NCI-H460 (cell line): ENCODE measurements around the gene PRR14. TPM values are rescaled to one million over a fixed set of nuclear protein-coding genes. Genes with fewer than 3 reads are reported as not detected.
A peak's percentile ranks its signal among the peaks of the same experiment; 100 is the strongest.

Experiments
- DNase-seq: peaks from one replicate; pipeline ENCODE4 v3.0.0-alpha.2; 2016; ENCODE audit warnings: low read depth; ENCODE audit errors: extremely low read depth
- polyA plus RNA-seq: library from polyadenylated mRNA; depleted of rRNA; stranded (reverse); fragments of >200 nt; gene quantifications from 2 replicates; pipeline ENCODE4 v1.2.3, GENCODE V29; 2014; cell fraction: nucleus; rRNA removed
- total RNA-seq: library from RNA; depleted of rRNA; stranded (reverse); fragments of >200 nt; shearing (Covaris generic); gene quantifications from 2 replicates; pipeline ENCODE4 v1.2.3, GENCODE V29; 2014; rRNA removed

PRR14 gene
- 13.0 and 15.7 TPM in 2 replicates for total RNA-seq
- 25.6 and 32.9 TPM in 2 replicates for polyA plus RNA-seq

- DNase-seq: peak; percentile 99
Measured at GRCh38 chr16:30650369-30651123, at the start of gene PRR14. PRR14 (plus strand) TSS chr16:30650960; CDS start chr16:30651646, 686 bp downstream.

- DNase-seq: no peak
Measured at GRCh38 chr16:30601966-30602365, 48.8 kb upstream of the PRR14 start.

DNA sequence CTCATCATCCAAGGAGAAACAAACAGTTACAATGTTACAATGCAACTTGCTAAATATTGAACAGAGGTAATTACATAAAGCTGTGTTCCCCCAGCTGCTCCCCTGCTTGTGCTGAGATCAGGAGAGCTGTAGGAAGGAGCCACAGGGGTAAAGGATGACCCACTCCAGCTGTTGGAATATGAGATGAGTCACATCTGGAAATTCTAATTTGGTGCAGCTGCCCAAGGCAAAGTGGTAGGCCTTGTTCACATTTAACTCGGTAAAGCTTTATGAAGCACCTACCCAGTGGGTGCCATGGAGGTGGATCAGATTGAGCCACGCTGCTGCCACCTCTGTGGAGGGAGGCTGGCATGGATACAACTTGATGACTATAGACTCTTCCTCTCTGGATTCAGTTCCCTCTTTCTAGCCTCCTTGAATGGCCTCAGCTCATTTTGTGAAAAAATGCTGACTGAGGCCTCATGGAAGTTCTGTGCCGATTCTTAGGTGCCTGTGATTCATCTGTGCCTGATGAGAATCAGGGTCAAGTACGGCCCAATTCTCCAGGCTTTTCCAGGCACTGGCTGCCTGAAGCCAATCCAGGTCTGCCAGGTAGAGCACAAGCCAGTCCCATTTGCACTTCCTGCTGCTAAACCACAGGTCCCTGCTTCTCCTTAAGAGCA is 48.0 kb upstream of the PRR14 start:
- DNase-seq: no peak

DNA sequence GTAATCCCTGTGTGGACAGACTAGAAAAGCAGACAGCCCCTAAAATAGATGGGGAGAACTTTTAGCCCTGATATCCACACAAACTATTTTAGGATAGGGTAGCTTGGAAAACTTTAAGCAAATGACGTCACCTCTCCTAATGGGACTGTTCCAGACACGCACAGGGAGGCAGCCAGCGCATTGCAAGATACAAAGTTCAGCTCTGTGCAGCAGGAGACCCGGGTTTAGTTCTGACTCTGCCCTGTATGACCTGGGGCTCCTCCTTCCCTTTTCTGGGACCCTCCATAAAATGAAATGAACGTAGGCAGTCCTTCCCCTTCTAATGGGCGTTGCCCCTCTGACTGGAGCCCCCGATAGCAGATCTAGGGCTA is 46.8 kb upstream of the PRR14 start:
- DNase-seq: no peak

DNA sequence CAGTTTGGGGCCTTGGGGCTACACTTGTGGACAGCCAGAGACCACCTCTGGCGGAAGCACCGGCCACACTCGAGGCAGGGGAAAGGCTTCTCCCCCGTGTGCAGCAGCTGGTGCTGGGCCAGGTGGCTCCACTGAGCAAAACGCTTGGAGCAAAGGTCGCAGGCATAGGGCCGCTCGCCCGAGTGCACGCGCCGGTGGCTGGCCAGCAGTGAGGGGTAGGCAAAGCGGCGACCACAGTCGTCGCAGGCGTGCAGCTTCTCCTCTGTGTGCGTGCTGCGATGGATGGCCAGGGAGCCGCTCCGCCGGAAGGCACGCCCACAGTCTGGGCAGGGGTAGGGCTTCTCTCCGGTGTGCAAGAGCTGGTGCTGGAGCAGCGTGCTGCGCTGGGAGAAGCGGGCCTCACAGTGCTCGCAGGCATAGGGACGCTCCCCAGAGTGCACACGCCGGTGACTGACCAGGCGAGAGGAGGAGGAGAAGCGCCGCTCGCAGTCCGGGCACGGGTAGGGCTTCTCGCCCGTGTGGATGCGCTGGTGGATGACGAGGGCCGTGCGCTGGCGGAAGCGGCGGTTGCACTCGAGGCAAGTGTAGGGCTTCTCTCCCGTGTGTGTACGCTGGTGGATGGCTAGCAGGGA is 46.3 kb upstream of the PRR14 start:
- DNase-seq: no peak

GRCh38 chr16:30605158-30605557 is 45.6 kb upstream of the PRR14 start:
- DNase-seq: no peak

GRCh38 chr16:30606004-30606403 is 44.8 kb upstream of the PRR14 start:
- DNase-seq: no peak

- no peak for DNase-seq
Measured at GRCh38 chr16:30609002-30609925, 41.5 kb upstream of the PRR14 start.

GRCh38 chr16:30609926-30610839 is 40.6 kb upstream of the PRR14 start, which contains the start of gene ZNF689:
ZNF689 (minus strand) TSS chr16:30610389; CDS start chr16:30610041, 348 bp downstream.
- peak; percentile 98 for DNase-seq

GRCh38 chr16:30615358-30616091 is 35.2 kb upstream of the PRR14 start:
- peak; percentile 13 for DNase-seq

DNA sequence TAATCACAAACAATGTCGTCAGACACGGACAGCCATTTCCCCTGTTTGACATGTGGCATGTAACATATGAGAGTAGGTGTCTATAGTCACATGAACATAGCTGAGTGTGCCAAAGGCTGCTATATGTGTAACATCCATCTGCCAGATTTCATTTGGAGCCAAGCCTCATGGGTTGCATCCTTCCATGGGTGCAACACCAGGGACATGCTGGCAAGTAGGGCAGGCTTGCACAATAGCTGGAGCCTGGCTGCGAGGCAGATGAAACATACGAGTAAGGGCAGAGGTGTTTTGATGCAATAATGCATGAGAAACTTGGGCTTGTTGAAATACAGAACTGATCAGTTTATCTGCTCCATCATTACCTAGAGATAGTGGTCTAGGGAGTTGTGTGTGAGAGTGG is 31.6 kb upstream of the PRR14 start:
- no peak for DNase-seq

DNA sequence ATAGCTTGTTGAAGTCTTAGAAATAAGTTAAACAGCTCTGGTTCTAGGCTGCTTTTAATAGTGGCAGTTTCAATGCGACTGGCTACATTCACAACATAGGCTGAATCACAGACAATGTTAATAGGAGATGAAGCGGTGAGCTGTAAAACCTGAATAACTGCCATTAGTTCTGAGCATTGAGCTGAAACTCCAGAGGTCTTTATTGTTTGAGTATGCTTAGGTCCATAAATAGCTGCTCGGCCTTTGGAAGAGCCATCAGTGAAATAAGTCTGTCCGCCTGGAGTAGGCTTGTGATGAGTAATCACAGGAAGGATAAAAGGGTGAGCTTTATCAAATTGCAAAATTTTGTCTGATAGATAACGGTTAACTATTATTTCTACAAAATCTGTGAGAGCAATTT is 31.1 kb upstream of the PRR14 start:
- no peak for DNase-seq

DNA sequence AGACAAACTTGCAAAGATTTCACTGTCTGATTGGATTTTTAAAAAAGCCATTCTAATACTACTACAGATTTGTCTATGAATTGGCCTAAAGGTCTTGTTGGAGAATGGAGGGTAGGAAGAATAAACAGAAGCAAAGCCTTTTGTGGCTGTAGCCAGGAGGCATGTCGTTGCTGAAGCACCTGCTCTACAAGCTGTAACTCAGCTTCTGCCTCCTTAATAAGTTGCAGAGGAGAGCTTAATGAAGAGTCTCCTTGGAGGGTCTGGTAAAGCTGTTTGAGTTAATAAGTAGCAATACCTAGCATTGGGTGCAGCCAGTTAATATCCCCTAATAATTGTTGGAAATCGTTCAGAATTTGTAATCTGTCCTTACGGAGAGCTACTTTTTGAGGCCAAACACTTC is 30.6 kb upstream of the PRR14 start:
- DNase-seq: no peak

DNA sequence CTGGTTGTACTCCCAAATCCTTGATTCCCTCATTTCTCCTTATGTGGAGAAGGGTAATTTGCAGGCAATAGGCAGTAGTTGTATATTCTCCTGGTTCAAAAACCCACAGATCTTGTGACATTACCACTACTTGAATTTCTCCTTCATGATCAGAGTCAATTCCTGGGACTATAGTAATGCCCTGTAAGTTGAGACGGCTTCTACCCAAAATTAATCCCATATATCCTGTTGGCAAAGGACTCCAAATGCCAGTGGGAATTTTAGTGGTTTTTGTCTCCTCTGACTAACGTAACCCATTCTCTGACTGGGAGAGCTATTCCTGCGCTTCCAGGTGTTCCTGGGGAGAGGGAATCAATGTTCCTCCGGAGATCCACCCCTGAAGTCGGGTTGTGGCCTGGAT is 29.0 kb upstream of the PRR14 start:
- DNase-seq: no peak

DNA sequence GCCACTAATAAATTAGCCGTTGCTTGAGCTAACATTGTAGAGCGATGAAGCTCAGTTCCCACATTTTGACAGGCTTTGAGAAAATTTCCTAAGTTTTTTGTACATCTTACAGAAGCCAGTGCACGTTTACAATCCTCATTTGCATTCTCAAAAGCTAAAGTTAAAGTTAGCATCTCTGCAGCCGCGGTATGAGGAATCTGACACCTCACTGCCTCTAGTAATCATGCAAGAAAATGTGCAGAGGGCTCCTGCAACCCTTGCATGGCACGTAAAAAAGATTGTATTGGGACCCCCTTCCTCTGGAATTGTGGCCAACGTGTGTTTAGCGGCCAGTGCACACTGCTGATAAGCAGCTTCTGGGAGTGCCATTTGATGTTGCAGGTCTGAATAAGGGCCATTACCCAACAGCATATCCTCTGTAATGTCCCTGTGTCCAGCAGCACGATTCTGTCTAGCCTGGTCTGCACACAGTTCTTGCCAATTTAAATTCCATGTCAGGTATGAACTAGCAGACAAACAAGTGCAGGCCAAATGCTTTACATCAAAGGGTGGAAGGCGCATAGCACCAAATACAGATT is 28.2 kb upstream of the PRR14 start:
- DNase-seq: no peak

GRCh38 chr16:30623536-30624283 is 27.1 kb upstream of the PRR14 start:
- no peak for DNase-seq

DNA sequence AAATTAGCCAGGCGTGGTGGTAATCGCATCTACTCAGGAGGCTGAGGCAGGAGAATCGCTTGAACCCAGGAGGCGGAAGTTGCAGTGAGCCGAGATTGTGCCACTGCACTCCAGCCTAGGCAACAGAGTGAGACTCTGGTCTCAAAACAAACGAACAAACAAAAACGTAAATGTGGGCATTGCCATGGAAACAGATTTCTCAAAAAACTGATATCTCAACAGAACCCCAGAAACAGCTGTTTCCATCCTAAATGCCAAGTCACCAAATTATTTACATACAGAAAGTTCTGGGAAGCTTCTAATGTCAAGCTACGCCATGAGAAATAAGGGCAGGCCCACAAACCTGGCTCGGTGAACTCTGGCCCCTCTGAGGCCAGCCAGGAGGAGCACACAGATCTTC is 24.5 kb upstream of the PRR14 start:
- DNase-seq: no peak
